ENCODE results near the gene SPRING1.

Gene SPRING1

DNA sequence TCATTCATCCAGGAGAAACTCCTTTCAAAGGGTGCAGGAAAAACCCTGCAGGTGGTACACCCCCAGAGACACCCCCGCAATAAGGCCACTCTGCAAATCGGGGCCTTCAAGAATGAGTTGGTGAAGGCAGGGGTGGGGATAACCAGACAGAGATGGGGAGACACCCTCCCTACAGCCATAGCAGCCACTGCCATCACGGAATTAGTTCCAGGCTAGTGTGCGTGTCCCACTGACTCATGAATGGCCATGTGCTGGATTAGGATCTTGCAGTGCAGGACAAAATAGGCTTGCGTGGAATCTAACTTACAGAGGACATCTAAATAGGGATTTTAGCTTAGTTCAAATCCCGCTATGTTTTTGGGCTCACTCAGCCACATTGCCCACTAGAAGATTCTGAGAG lies 37.8 kb downstream of the SPRING1 start:
- TF ChIP-seq CTCF (IDR thresholded peaks at IDR 0.05): no peak

DNA sequence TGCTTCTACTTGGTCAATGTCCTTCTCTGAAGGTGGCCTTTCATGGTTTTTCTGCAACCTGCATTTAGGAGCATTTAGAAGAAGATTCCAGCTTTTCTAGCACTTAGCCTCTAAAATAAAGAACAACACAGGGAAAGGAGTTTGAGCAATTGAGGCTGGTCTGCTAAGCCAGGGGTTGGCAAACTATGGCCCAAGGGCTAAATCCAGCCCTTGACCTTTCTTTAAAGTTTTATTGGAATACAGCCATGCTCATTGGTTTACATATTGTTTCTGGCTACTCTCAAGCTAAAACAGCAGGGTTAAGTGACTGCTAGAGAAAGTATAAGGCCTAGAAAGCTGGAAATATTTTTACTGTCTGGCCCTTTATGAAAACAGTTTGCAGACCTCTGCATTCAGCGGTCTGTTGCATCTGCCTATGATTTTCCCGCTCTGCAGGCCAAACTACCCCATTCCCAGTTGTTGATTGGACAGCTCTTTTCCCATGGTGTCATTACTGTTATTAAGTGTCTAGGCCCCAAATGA lies 39.3 kb downstream of the SPRING1 start:
- TF ChIP-seq CTCF (IDR thresholded peaks at IDR 0.05): no peak

DNA sequence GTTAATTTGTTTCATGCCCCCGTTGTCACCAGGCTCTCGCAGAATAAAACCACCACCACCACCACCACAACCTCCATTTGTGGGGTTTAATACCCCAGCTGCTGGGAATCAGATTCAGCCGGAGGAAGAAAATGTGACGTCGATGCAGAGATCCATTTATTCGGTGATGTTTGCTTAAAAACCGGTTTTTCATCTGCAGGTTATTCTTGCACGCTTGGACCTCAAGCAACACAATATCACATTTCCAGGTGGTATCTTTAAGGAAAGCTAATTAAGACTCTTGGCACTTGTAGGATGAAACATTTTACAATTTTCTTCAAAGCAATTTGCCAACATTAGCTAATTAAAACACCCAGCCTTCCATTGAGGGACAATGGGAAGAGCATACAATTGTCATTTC lies 39.8 kb downstream of the SPRING1 start:
- no peak for TF ChIP-seq CTCF (IDR thresholded peaks at IDR 0.05)

DNA sequence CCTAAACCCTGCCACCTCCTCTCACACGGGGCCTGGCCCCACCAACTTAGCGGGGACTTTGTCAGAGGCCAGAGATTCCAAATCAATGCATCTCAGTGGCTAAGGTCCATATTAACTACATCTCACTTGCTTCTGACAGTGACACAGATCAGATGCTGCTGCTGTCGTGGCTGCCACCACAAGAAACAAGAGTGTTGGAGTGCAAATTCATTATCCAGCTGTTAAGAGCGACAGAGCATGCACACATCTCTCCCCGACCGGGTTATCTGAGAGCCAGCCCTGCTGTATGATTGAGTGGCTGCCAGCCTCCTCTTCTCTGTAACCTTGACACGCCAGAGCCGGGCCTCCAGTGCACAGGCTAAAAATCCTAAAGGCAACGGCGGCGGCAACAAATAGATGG lies 40.2 kb downstream of the SPRING1 start:
- no peak for TF ChIP-seq CTCF (IDR thresholded peaks at IDR 0.05)

GRCh38 chr12:116697305-116697704 lies 40.6 kb downstream of the SPRING1 start:
- peak; percentile 32; the same call in 1 of the 2 replicates for TF ChIP-seq CTCF (IDR thresholded peaks at IDR 0.05)

DNA sequence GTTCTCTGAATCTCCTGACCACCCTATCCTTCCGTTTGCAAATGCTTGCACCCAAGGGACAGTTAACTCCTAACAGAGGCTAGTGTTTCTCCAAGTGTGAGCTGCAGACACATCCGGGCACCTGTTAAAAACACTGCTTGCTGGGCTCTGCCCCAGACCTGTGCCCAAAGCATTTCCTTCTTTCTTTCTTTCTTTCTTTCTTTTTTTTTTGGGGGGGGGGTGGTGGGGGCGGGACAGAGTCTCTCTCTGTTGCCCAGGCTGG lies 42.5 kb downstream of the SPRING1 start:
- no peak for TF ChIP-seq CTCF (IDR thresholded peaks at IDR 0.05)

GRCh38 chr12:116694653-116695463 lies 43.0 kb downstream of the SPRING1 start:
- TF ChIP-seq CTCF (IDR thresholded peaks at IDR 0.05): no peak
